Frontal cortex (tissue), 4 donors: ENCODE results near the gene LOXHD1. TPM values are rescaled to one million over a fixed set of nuclear protein-coding genes. Genes with fewer than 3 reads are reported as not detected.

Experiments
- DNase-seq, 2 donors: peaks; one replicate each; pipeline ENCODE4 v3.0.0; 2012; ENCODE audit warnings: low spot score in 2 of 2
- FAIRE-seq: peaks from 2 replicates; lab custom pipeline; 2012; peaks lifted over from hg19 to GRCh38; lab: Jason Lieb, UNC
- total RNA-seq: library from RNA; depleted of rRNA; stranded (reverse); fragments of >200 nt; gene quantifications from one replicate; pipeline ENCODE4 v1.2.3, GENCODE V29; 2014
- donor health status: control.
- donor health status: control.
- donor health status: control.

The LOXHD1 gene
- total RNA-seq, 1 donor from 2014 or later, result 0.41 TPM

- no peak for FAIRE-seq
- no peak for DNase-seq
Measured at GRCh38 chr18:46583711-46584110, 73.3 kb downstream of the LOXHD1 start.

- no peak for DNase-seq
- no peak for FAIRE-seq
Measured at GRCh38 chr18:46581648-46582047, 75.4 kb downstream of the LOXHD1 start.

GRCh38 chr18:46578987-46579386, 78.0 kb downstream of the LOXHD1 start:
- DNase-seq, result no peak
- no peak for FAIRE-seq

- FAIRE-seq, result no peak
- no peak for DNase-seq
Measured at GRCh38 chr18:46577546-46577945, 79.5 kb downstream of the LOXHD1 start.

- no peak for DNase-seq
- no peak for FAIRE-seq
Measured at GRCh38 chr18:46575851-46576250, 81.2 kb downstream of the LOXHD1 start.

GRCh38 chr18:46574743-46575115, 82.3 kb downstream of the LOXHD1 start:
- FAIRE-seq (no peak), DNase-seq (no peak)

GRCh38 chr18:46574000-46574742, 82.8 kb downstream of the LOXHD1 start:
- FAIRE-seq, result no peak
- DNase-seq, result no peak

- DNase-seq (no peak), FAIRE-seq (no peak)
Measured at GRCh38 chr18:46573156-46573555, 83.9 kb downstream of the LOXHD1 start.

GRCh38 chr18:46571756-46572155, 85.3 kb downstream of the LOXHD1 start:
- FAIRE-seq, result no peak
- no peak for DNase-seq

GRCh38 chr18:46570666-46571065, 86.4 kb downstream of the LOXHD1 start:
- no peak for DNase-seq
- FAIRE-seq, result no peak

- FAIRE-seq, result no peak
- DNase-seq, result no peak
Measured at GRCh38 chr18:46570134-46570533, 86.9 kb downstream of the LOXHD1 start.

- FAIRE-seq, result no peak
- DNase-seq, result no peak
Measured at GRCh38 chr18:46569211-46569610, 87.8 kb downstream of the LOXHD1 start.

- DNase-seq (no peak), FAIRE-seq (no peak)
Measured at GRCh38 chr18:46567196-46567595, 89.8 kb downstream of the LOXHD1 start.

GRCh38 chr18:46566111-46566510, 90.9 kb downstream of the LOXHD1 start:
- FAIRE-seq (no peak), DNase-seq (no peak)

GRCh38 chr18:46565256-46565655, 91.8 kb downstream of the LOXHD1 start:
- FAIRE-seq, result no peak
- no peak for DNase-seq

GRCh38 chr18:46563317-46563716, 93.7 kb downstream of the LOXHD1 start:
- DNase-seq (no peak), FAIRE-seq (no peak)

GRCh38 chr18:46562674-46563192, 94.3 kb downstream of the LOXHD1 start:
- DNase-seq (no peak), FAIRE-seq (no peak)

GRCh38 chr18:46560671-46561045, 96.4 kb downstream of the LOXHD1 start:
- no peak for FAIRE-seq
- DNase-seq, result no peak

- FAIRE-seq, result no peak
Measured at GRCh38 chr18:46559946-46560670, 96.9 kb downstream of the LOXHD1 start.

GRCh38 chr18:46559296-46559695, 97.7 kb downstream of the LOXHD1 start:
- FAIRE-seq (no peak), DNase-seq (no peak)

More at GRCh38 chr18:46559946-46560670, 96.9 kb downstream of the LOXHD1 start:
- no peak for DNase-seq

- FAIRE-seq (no peak), DNase-seq (no peak)
Measured at GRCh38 chr18:46556590-46557206, 100.3 kb downstream of the LOXHD1 start.
